Caco-2 (cell line): ENCODE measurements around the gene CASP7. TPM values are rescaled to one million over a fixed set of nuclear protein-coding genes. Genes with fewer than 3 reads are reported as not detected.

Source experiments
- BruUV-seq: library from RNA; stranded (reverse); fragments of 400-500 nt; replicated peaks from 2 replicates; lab custom pipeline; 2021; lab: Mats Ljungman, UMichigan
- CTCF ChIA-PET: fragments of 300-600 bp; sonication (Branson Sonifier 250); formaldehyde crosslinking; loops from one replicate; lab custom pipeline; 2022; ENCODE audit warnings: antibody characterized with exemption; lab: Charles Lee
- POLR2A ChIA-PET: fragments of 300-600 bp; sonication (Branson Sonifier 250); formaldehyde crosslinking; loops from one replicate; lab custom pipeline; 2022; ENCODE audit warnings: antibody characterized with exemption; lab: Charles Lee
- DNase-seq, 2 experiments: peaks; one replicate each; pipeline versions ENCODE4 v3.0.0 to v3.0.0-alpha.2; 2020 to 2022
- H3K27me3 ChIP-seq: replicated peaks from 2 replicates; pipeline ENCODE4 v1.6.0; 2011; ENCODE audit warnings: low read length; ENCODE audit not compliant: control insufficient read depth, insufficient read depth
- H3K36me3 ChIP-seq: 2 replicates; pipeline ENCODE4 v1.5.1; 2011; ENCODE audit warnings: low read length; ENCODE audit not compliant: control insufficient read depth, insufficient read depth
- H3K4me1 ChIP-seq: fragments of 250-450 bp; sonication (Bioruptor Pico); 2 replicates; pipeline ENCODE4 v1.5.1; 2020; ENCODE audit warnings: mild to moderate bottlenecking
- H3K4me3 ChIP-seq: 2 replicates; pipeline ENCODE4 v1.5.1; 2011; ENCODE audit warnings: low read depth, mild to moderate bottlenecking, control low read depth, low read length
- H3K9me3 ChIP-seq: fragments of 250-450 bp; sonication (Bioruptor Pico); 2 replicates; pipeline ENCODE4 v1.5.1; 2020; ENCODE audit warnings: mild to moderate bottlenecking, moderate library complexity
- H3K27ac Mint-ChIP-seq: one replicate; pipeline ENCODE4 v1.8.0; 2022; ENCODE audit warnings: mixed read lengths; ENCODE audit not compliant: unreplicated experiment
- H3K27me3 Mint-ChIP-seq: one replicate; pipeline ENCODE4 v1.8.0; 2022; ENCODE audit warnings: mixed read lengths; ENCODE audit not compliant: insufficient read depth, unreplicated experiment
- H3K36me3 Mint-ChIP-seq: one replicate; pipeline ENCODE4 v1.8.0; 2022; ENCODE audit warnings: mild to moderate bottlenecking, mixed read lengths; ENCODE audit not compliant: insufficient read depth, unreplicated experiment
- H3K4me1 Mint-ChIP-seq: one replicate; pipeline ENCODE4 v1.8.0; 2022; ENCODE audit warnings: low read depth, mixed read lengths; ENCODE audit not compliant: unreplicated experiment
- H3K4me3 Mint-ChIP-seq: one replicate; pipeline ENCODE4 v1.8.0; 2022; ENCODE audit warnings: mild to moderate bottlenecking, moderate library complexity, mixed read lengths; ENCODE audit not compliant: unreplicated experiment
- H3K9me3 Mint-ChIP-seq: one replicate; pipeline ENCODE4 v1.8.0; 2022; ENCODE audit warnings: mixed read lengths; ENCODE audit not compliant: unreplicated experiment
- CTCF ChIP-seq, 2 experiments: fragments of 200-600 bp in 1 of 2; IDR thresholded peaks; 1 replicate in 1 of 2; 2 replicates in 1 of 2; pipeline versions ENCODE4 v1.5.1 to v1.8.0; 2011 to 2022; ENCODE audit warnings: antibody characterized with exemption in 1 of 2, control low read depth in 1 of 2, inconsistent platforms in 1 of 2, low read depth in 1 of 2, low read length in 1 of 2, mild to moderate bottlenecking in 1 of 2, moderate library complexity in 1 of 2; ENCODE audit not compliant: insufficient read depth in 1 of 2, severe bottlenecking in 1 of 2, unreplicated experiment in 1 of 2
- intact Hi-C: fragments of 100-400 bp; cut with micrococcal nuclease; formaldehyde crosslinking; loops from one replicate; pipeline ENCODE4 v1.10.0; 2022; ENCODE audit not compliant: unreplicated experiment
- total RNA-seq: library from RNA; stranded (reverse); gene quantifications from 2 replicates; pipeline ENCODE4 v1.2.3, GENCODE V29; 2022

Gene CASP7
- total RNA-seq, 1 experiment from 2014 or later = 23.9 TPM

- Histone ChIP-seq H3K4me1 (no peaks in the 10 kb centered on the region), H3K27me3 (no peaks in the 10 kb centered on the region), H3K9me3 (peaks cover 4% of the 10 kb centered on the region; the same call in 1 of the 2 replicates), H3K4me3 (no peak overlapping the region), H3K36me3 (no peaks in the 10 kb centered on the region; the same call in 1 of the 2 replicates)
- H3K27me3 Mint-ChIP-seq = no peaks in the 10 kb centered on the region
- DNase-seq = no peak
- ChIA-PET POLR2A (no interaction called here), CTCF (no interaction called here)
- no peak overlapping the region for H3K27ac Mint-ChIP-seq
- no peaks in the 10 kb centered on the region for H3K4me1 Mint-ChIP-seq
- intact Hi-C loops = no loop called here
- H3K36me3 Mint-ChIP-seq = peaks cover 22% of the 10 kb centered on the region
- peaks cover 19% of the 10 kb centered on the region for H3K9me3 Mint-ChIP-seq
- BruUV-seq = no TSS peak
- no peak for TF ChIP-seq CTCF (IDR thresholded peaks at IDR 0.05; ENCODE audit: insufficient read depth in 1 of 2, low read depth in 1 of 2, low read length in 1 of 2, severe bottlenecking in 1 of 2, unreplicated experiment in 1 of 2)
- no peak overlapping the region for H3K4me3 Mint-ChIP-seq
These were observed 16.0 kb downstream of the CASP7 start for GRCh38 chr10:113695691-113696090.

- peaks cover 17% of the 10 kb centered on the region for H3K9me3 Mint-ChIP-seq
- Histone ChIP-seq H3K36me3 (no peaks in the 10 kb centered on the region; the same call in 1 of the 2 replicates), H3K4me1 (no peaks in the 10 kb centered on the region), H3K4me3 (no peak overlapping the region), H3K9me3 (peaks cover 2% of the 10 kb centered on the region; the same call in 1 of the 2 replicates), H3K27me3 (no peaks in the 10 kb centered on the region)
- no peak overlapping the region for H3K4me3 Mint-ChIP-seq
- no peak for TF ChIP-seq CTCF (IDR thresholded peaks at IDR 0.05; ENCODE audit: insufficient read depth in 1 of 2, low read depth in 1 of 2, low read length in 1 of 2, severe bottlenecking in 1 of 2, unreplicated experiment in 1 of 2)
- no peak overlapping the region for H3K27ac Mint-ChIP-seq
- CTCF ChIA-PET = no interaction called here
- DNase-seq = no peak
- H3K4me1 Mint-ChIP-seq = no peaks in the 10 kb centered on the region
- H3K27me3 Mint-ChIP-seq = no peaks in the 10 kb centered on the region
- POLR2A ChIA-PET = no interaction called here
- no TSS peak for BruUV-seq
- intact Hi-C loops = no loop called here
- peaks cover 28% of the 10 kb centered on the region for H3K36me3 Mint-ChIP-seq
These were observed 17.9 kb downstream of the CASP7 start for GRCh38 chr10:113697595-113697994.

- Mint-ChIP-seq H3K4me1 (no peaks in the 10 kb centered on the region), H3K4me3 (no peak overlapping the region), H3K27ac (no peak overlapping the region), H3K9me3 (no peaks in the 10 kb centered on the region), H3K36me3 (peaks cover 8% of the 10 kb centered on the region), H3K27me3 (no peaks in the 10 kb centered on the region)
- intact Hi-C loops = loop anchor here (1.0 to 5.0 kb wide), 4 partner anchors 76 to 399 kb away; partner anchors contain the start of genes DCLRE1A and NHLRC2
- BruUV-seq = no TSS peak
- H3K4me1 ChIP-seq = no peaks in the 10 kb centered on the region
- DNase-seq = peak in 1 of 2 experiments; percentile 45
- peak; percentile 71 to 76 for TF ChIP-seq CTCF (IDR thresholded peaks at IDR 0.05; ENCODE audit: insufficient read depth in 1 of 2, low read depth in 1 of 2, low read length in 1 of 2, severe bottlenecking in 1 of 2, unreplicated experiment in 1 of 2)
- H3K36me3 ChIP-seq = no peaks in the 10 kb centered on the region
- H3K4me3 ChIP-seq = no peak overlapping the region
- ChIA-PET CTCF (interaction anchor here (0.6 to 0.7 kb wide), 2 partner anchors 8 to 96 kb away, joined by 3 read pairs; no protein-coding TSS in a partner anchor), POLR2A (interaction anchor here (0.8 kb wide), 1 partner anchor 258 kb away, joined by 12 read pairs; no protein-coding TSS in a partner anchor)
- no peaks in the 10 kb centered on the region for H3K9me3 ChIP-seq
- H3K27me3 ChIP-seq = no peaks in the 10 kb centered on the region
These were observed 25.1 kb downstream of the CASP7 start for GRCh38 chr10:113704637-113705343.
